GM06990 (cell line): ENCODE data around the gene ZDHHC22.

Source experiments
- DNase-seq: peaks from one replicate; pipeline ENCODE4 v3.0.0-alpha.2; 2011; ENCODE audit not compliant: insufficient read length; ENCODE audit errors: extremely low read depth
- H3K27me3 ChIP-seq: replicated peaks from 2 replicates; pipeline ENCODE4 v1.6.0; 2011; ENCODE audit warnings: low read length; ENCODE audit not compliant: control insufficient read depth, insufficient read depth
- H3K36me3 ChIP-seq: 2 replicates; pipeline ENCODE4 v1.5.1; 2011; ENCODE audit warnings: low read length; ENCODE audit not compliant: control insufficient read depth, insufficient read depth
- H3K4me3 ChIP-seq: replicated peaks from 2 replicates; pipeline ENCODE4 v1.5.1; 2011; ENCODE audit warnings: low read depth, mild to moderate bottlenecking, control low read depth, low read length
- CTCF ChIP-seq: IDR thresholded peaks from 2 replicates; pipeline ENCODE4 v1.5.1; 2011; ENCODE audit warnings: low read length, control low read depth, mild to moderate bottlenecking, inconsistent platforms; ENCODE audit not compliant: insufficient read depth, poor library complexity, severe bottlenecking

ZDHHC22 gene

DNA sequence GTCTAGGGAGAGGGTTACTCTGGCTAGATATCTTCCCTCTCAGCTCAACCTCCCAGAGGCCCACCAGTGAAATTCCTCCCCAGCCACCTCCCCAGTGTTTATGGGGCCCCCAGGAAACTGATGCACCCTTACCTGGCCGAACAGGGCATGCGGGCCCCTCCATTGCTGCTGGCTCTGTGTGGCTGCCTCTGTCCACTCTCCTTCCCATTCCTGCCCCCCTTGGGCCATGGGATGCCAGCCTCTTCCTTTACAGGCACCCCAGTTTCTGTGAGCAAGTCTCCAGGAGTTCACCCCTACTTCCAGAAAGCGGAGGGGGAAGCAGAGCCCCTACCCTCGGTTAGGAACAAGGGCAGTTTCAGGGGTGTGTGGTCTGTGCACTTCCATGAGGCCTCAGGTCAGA, 19.4 kb upstream of the ZDHHC22 start:
- peaks cover 4% of the 10 kb centered on the region for H3K27me3 ChIP-seq
- H3K4me3 ChIP-seq: no peak overlapping the region
- H3K36me3 ChIP-seq: no peaks in the 10 kb centered on the region
- DNase-seq: no peak
- TF ChIP-seq CTCF: no peak

DNA sequence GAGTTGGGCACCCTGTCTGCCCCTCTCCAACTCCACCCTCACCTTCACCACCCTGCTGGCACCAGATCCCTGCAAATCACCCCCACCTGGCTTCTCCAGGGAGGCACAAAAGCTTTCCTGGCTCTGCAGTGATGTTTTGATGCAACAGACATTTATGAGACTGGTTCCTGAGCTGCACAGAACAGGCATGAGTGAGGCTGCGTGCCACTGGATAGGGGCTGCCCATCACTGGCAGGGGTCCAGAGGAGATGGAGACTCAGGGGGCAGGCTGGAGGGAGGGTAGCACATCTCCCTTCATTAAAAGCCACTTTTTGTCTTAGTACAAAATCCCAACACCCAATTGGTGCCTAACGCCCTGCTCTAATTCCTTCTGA, 17.3 kb upstream of the ZDHHC22 start:
- no peak for DNase-seq

GRCh38 chr14:77158175-77158881, 16.7 kb upstream of the ZDHHC22 start:
- DNase-seq: no peak
- Histone ChIP-seq H3K27me3 (peaks cover 5% of the 10 kb centered on the region), H3K4me3 (no peak overlapping the region), H3K36me3 (no peaks in the 10 kb centered on the region)
- TF ChIP-seq CTCF: no peak

More for the DNA sequence above, 17.3 kb upstream of the ZDHHC22 start:
- H3K4me3 ChIP-seq: no peak overlapping the region
- TF ChIP-seq CTCF: no peak
- H3K27me3 ChIP-seq: peaks cover 5% of the 10 kb centered on the region
- no peaks in the 10 kb centered on the region for H3K36me3 ChIP-seq

- no peak overlapping the region for H3K4me3 ChIP-seq
- no peaks in the 10 kb centered on the region for H3K36me3 ChIP-seq
- TF ChIP-seq CTCF: no peak
- no peak for DNase-seq
- peaks cover 5% of the 10 kb centered on the region for H3K27me3 ChIP-seq
These were observed 16.1 kb upstream of the ZDHHC22 start for GRCh38 chr14:77157740-77158139.

DNA sequence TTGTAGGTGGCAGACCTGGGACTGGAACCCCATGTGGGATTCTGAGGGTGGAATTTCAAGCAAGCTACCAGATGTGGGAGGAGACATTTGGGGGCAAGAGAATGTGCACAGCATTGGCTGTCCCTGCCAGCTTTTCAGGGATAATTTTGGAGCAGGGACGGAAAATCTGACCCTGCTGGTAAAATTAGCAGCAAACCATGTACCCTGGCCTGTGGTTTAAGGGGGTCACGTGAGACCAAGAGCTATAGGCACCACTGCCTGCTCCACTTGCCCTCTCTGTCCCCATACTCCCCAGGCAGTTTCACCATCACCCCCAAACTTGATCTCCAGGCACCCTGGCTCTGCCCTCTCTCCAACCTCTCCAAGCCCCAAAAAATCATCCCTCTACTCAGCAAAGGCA, 13.5 kb upstream of the ZDHHC22 start:
- TF ChIP-seq CTCF: no peak
- H3K36me3 ChIP-seq: no peaks in the 10 kb centered on the region
- peaks cover 5% of the 10 kb centered on the region for H3K27me3 ChIP-seq
- no peak for DNase-seq
- H3K4me3 ChIP-seq: no peak overlapping the region

DNA sequence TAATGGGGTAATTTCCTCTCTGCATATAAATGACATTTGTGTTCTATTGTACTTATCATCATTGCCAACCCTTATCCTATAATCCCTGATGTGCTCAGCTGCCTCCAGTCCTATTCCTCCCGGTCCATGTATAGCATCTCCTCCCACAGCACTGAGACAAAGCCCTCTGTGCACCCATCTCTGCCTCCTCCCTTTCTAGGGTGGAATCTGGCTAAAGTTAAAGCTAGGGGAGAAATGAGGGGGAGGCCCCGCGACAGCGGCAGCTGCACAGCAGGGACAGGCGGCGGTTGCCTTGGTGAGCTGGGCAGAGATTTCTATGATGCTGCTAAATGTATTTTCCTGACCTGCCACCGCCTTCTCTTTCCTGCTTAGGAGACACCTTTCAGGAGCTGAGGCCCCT, 12.8 kb upstream of the ZDHHC22 start:
- no peak for DNase-seq
- Histone ChIP-seq H3K27me3 (peaks cover 5% of the 10 kb centered on the region), H3K36me3 (no peaks in the 10 kb centered on the region), H3K4me3 (no peak overlapping the region)
- no peak for TF ChIP-seq CTCF
